ENCODE data around the gene MLKL. TPM values are rescaled to one million over a fixed set of nuclear protein-coding genes. Genes with fewer than 3 reads are reported as not detected.
"Not testable (repeated sequence)": the region's sequence is repeated elsewhere in the genome, so short reads cannot be mapped to it uniquely, and the experiment has no call there.

The MLKL gene
- total and polyA plus RNA-seq, 12 donors: 1.7 to 11.1 (median 3.9) TPM

GRCh38 chr16:74673876-74674275 lies 26.8 kb downstream of the MLKL start:
- peaks cover 0 to 77% (median 8%) of the 10 kb centered on the region in 9 donors for H3K36me3 ChIP-seq
- DNase-seq: no peak

GRCh38 chr16:74668877-74669276 lies 31.8 kb downstream of the MLKL start:
- peaks cover 0 to 20% (median 12%) of the 10 kb centered on the region in 9 donors for H3K4me1 ChIP-seq
- H3K27me3 ChIP-seq; DNase-seq; intact Hi-C loops (cut with DNase I); H3K4me3 ChIP-seq; H3K9me3 ChIP-seq; ATAC-seq; H3K27ac ChIP-seq: not testable (repeated sequence)
- 98 to 99% methylated on average over 10 of the region's 10 CpGs for WGBS, 2 donors
- peaks cover 0 to 44% (median 7%) of the 10 kb centered on the region in 9 donors for H3K36me3 ChIP-seq

More at GRCh38 chr16:74673876-74674275, 26.8 kb downstream of the MLKL start:
- no peaks in the 10 kb centered on the region for H3K27me3 ChIP-seq
- ATAC-seq: no peak
- H3K27ac ChIP-seq: no peak overlapping the region
- H3K9me3 ChIP-seq: no peaks in the 10 kb centered on the region
- no peak for TF ChIP-seq CTCF (IDR thresholded peaks at IDR 0.05)
- H3K4me1 ChIP-seq: no peaks in the 10 kb centered on the region
- 76 to 79% methylated on average over 3 of the region's 3 CpGs for WGBS, 2 donors
- intact Hi-C loops (cut with DNase I): no loop called here
- no peak overlapping the region for H3K4me3 ChIP-seq

GRCh38 chr16:74667255-74667700 lies 33.4 kb downstream of the MLKL start:
- no peak for TF ChIP-seq CTCF (IDR thresholded peaks at IDR 0.05)
- DNase-seq (peak; percentile 13 to 31), ATAC-seq (peak in 6 of 8 donors; percentile 10 to 37 (median 20))
- H3K36me3 ChIP-seq: peaks cover 0 to 44% (median 12%) of the 10 kb centered on the region in 9 donors
- peak overlapping the region in 7 of 10 donors; percentile 33 to 73 (median 56) for H3K27ac ChIP-seq
- peaks cover 0 to 20% (median 12%) of the 10 kb centered on the region in 9 donors for H3K4me1 ChIP-seq
- WGBS, 2 donors: 0 to 1% methylated on average over 23 of the region's 23 CpGs
- no peaks in the 10 kb centered on the region for H3K9me3 ChIP-seq
- peak overlapping the region; percentile 26 to 99 (median 85) for H3K4me3 ChIP-seq
- intact Hi-C loops (cut with DNase I): no loop called here
- no peaks in the 10 kb centered on the region for H3K27me3 ChIP-seq

DNA sequence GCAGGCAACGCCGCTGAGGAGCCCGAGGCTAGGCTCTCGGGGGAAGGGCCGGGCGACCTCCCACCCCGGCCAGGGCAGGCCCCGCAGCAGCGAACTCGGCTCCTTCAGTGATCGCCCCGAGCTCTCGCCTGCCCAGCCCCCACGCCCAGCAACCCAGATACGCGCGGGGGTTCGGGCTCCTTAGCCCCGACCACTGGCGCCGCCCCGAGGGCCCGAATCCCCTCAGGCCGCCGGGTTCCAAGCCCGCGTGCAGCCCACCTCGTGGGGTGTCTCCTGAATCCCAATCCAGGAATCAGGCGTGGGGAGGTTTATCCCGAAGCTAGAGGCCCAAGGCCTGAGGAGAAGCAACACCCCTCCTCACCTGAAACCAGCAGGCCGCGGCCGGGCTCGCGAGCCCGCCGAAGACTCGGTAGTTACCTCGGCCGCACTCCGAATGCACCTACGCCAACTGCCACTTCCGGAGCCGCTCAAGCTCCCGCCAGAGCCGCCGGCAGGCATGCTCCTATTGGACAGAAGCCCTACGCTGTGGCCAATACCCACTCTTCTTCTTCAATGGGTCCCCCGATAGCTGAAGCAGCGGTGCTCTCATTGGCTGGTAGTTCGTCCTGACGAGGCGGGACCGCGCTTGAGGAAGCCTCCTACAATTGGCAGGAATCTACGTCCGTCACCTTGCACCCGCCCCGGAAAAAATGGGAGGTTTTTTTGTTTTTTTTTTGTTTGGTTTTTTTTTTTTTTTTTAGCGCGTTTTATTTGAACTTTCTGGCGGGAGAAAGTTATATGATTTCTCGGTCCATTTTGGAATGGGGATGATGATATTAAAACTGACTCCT lies 34.0 kb downstream of the MLKL start, which contains the start of gene RFWD3:
TSS of gene RFWD3 (minus strand) at position 453 of the 830 bp plus-strand sequence. CDS start 5,428 bp downstream, outside the sequence.
- H3K27ac ChIP-seq: peak within 1 kb of the TSS in 9 of 10 donors; percentile 10 to 88 (median 75)
- DNase-seq (peak; percentile 91 to 98), ATAC-seq (peak; percentile 99 to 100 (median 100))
- peaks cover 0 to 20% (median 12%) of the 10 kb centered on the region in 9 donors for H3K4me1 ChIP-seq
- H3K36me3 ChIP-seq: peaks cover 0 to 44% (median 12%) of the 10 kb centered on the region in 9 donors
- 0 to 1% methylated on average over 63 of the region's 63 CpGs for WGBS, 2 donors
- no peaks in the 10 kb centered on the region for H3K9me3 ChIP-seq
- H3K27me3 ChIP-seq: no peaks in the 10 kb centered on the region
- no peak for TF ChIP-seq CTCF (IDR thresholded peaks at IDR 0.05)
- intact Hi-C loops (cut with DNase I): no loop called here
- peak within 1 kb of the TSS; percentile 73 to 99 (median 85) for H3K4me3 ChIP-seq

Data from heart right ventricle (tissue), 16 donors.